BJ (cell line): ENCODE data around the gene TSPAN18. TPM values are rescaled to one million over a fixed set of nuclear protein-coding genes. Genes with fewer than 3 reads are reported as not detected.

ENCODE experiments used
- CTCF ChIA-PET: fragments of 350-600 bp; formaldehyde crosslinking; extraction: SDS; loops from one replicate; lab custom pipeline; 2021; ENCODE audit warnings: antibody characterized with exemption, inconsistent platforms; lab: Yijun Ruan, JAX
- POLR2A ChIA-PET: fragments of 300-600 bp; sonication (Branson Sonifier 250); formaldehyde crosslinking; extraction: SDS; loops from one replicate; lab custom pipeline; 2021; ENCODE audit warnings: antibody characterized with exemption; lab: Charles Lee
- DNase-seq: peaks from one replicate; pipeline ENCODE4 v3.0.0-alpha.2; 2011; ENCODE audit warnings: low read depth
- H3K27me3 ChIP-seq: 2 replicates; pipeline ENCODE4 v1.6.0; 2011; ENCODE audit warnings: low read length; ENCODE audit not compliant: control insufficient read depth, insufficient read depth
- H3K36me3 ChIP-seq: 2 replicates; pipeline ENCODE4 v1.5.1; 2011; ENCODE audit warnings: low read length; ENCODE audit not compliant: control insufficient read depth, insufficient read depth
- H3K4me3 ChIP-seq: 2 replicates; pipeline ENCODE4 v1.5.1; 2011; ENCODE audit warnings: low read depth, mild to moderate bottlenecking, control low read depth, low read length
- CTCF ChIP-seq: IDR thresholded peaks from 2 replicates; pipeline ENCODE4 v1.5.1; 2011; ENCODE audit warnings: low read depth, mild to moderate bottlenecking, control low read depth, inconsistent platforms, low read length, moderate library complexity; ENCODE audit not compliant: insufficient read depth
- polyA plus RNA-seq: library from polyadenylated mRNA; depleted of rRNA; stranded (reverse); fragments of >200 nt; gene quantifications from 2 replicates; pipeline ENCODE4 v1.2.3, GENCODE V29; 2011; rRNA removed

Gene TSPAN18
- polyA plus RNA-seq, 1 experiment: 0.55 TPM

GRCh38 chr11:44979543-44980399 is 253.0 kb downstream of the TSPAN18 start:
- H3K36me3 ChIP-seq: no peaks in the 10 kb centered on the region
- POLR2A ChIA-PET: no interaction called here
- no peak overlapping the region for H3K4me3 ChIP-seq
- TF ChIP-seq CTCF: no peak
- CTCF ChIA-PET: interaction anchor here (0.5 to 1.7 kb wide), 4 partner anchors 9 to 131 kb away, joined by 3 to 5 read pairs (median 4); no protein-coding TSS in a partner anchor
- H3K27me3 ChIP-seq: peaks cover 8% of the 10 kb centered on the region
- DNase-seq: no peak

- TF ChIP-seq CTCF: no peak
- Histone ChIP-seq H3K36me3 (no peaks in the 10 kb centered on the region), H3K27me3 (peaks cover 9% of the 10 kb centered on the region), H3K4me3 (no peak overlapping the region)
- ChIA-PET POLR2A (no interaction called here), CTCF (interaction anchor here (1.2 to 1.7 kb wide), 4 partner anchors 8 to 122 kb away, joined by 3 to 4 read pairs (median 4); partner anchors contain the start of gene TP53I11)
- no peak for DNase-seq
These were observed 254.0 kb downstream of the TSPAN18 start for GRCh38 chr11:44980533-44981427.

Other genes starting within 250 kb of the TSPAN18 start
- 13.4 and 28.1 TPM in 2 replicates for gene CD82, start 161.3 kb upstream of the TSPAN18 start, polyA plus RNA-seq
- gene TP53I11, start 223.9 kb downstream of the TSPAN18 start, polyA plus RNA-seq: 22.2 and 29.6 TPM in 2 replicates